HepG2 (cell line): ENCODE data around the gene SPON1. TPM values are rescaled to one million over a fixed set of nuclear protein-coding genes. Genes with fewer than 3 reads are reported as not detected.

ENCODE experiments used
- ATAC-seq: fragments of 200-7000 bp; cut with Tn5 transposase; 3 replicates; pipeline ENCODE4 v1.9.1; 2020; ENCODE audit warnings: mild to moderate bottlenecking, moderate library complexity
- BruUV-seq: library from RNA; stranded (reverse); fragments of 400-500 nt; replicated peaks from 2 replicates; lab custom pipeline; 2021; lab: Mats Ljungman, UMichigan
- CTCF ChIA-PET: fragments of 300-600 bp; formaldehyde crosslinking; extraction: SDS; loops from one replicate; lab custom pipeline; 2021; ENCODE audit warnings: low total read pairs, inconsistent platforms, low intra/inter-chr PET ratio; lab: Yijun Ruan, JAX
- POLR2A ChIA-PET: fragments of 350-600 bp; sonication (Branson Sonifier 250); formaldehyde crosslinking; loops from one replicate; lab custom pipeline; 2020; ENCODE audit warnings: antibody characterized with exemption, inconsistent platforms; lab: Yijun Ruan, JAX
- DNase-seq: peaks from one replicate; pipeline ENCODE4 v3.0.0-alpha.2; 2015; ENCODE audit warnings: low spot score
- FAIRE-seq: peaks from 3 replicates; lab custom pipeline; 2011; peaks lifted over from hg19 to GRCh38; lab: Jason Lieb, UNC
- H2AFZ ChIP-seq: one replicate; pipeline ENCODE4 v1.6.1; 2011; ENCODE audit warnings: low read length, inconsistent platforms
- H3K27ac ChIP-seq: fragments of 300-600 bp; 3 replicates; pipeline ENCODE4 v1.8.0; 2011; ENCODE audit warnings: mixed run types, mild to moderate bottlenecking, mixed read lengths, low read length, inconsistent platforms; ENCODE audit not compliant: insufficient read depth; ENCODE audit errors: extremely low read length
- H3K27me3 ChIP-seq, 2 experiments: fragments of 200-600 bp in 1 of 2; 2 replicates in 1 of 2; 3 replicates in 1 of 2; pipeline versions ENCODE4 v1.6.0 to v1.8.0; 2011; ENCODE audit warnings: low read length in 2 of 2, mild to moderate bottlenecking in 2 of 2, moderate library complexity in 2 of 2, inconsistent platforms in 1 of 2; ENCODE audit not compliant: insufficient read depth in 2 of 2, control insufficient read depth in 1 of 2
- H3K36me3 ChIP-seq, 2 experiments: fragments of 200-600 bp in 1 of 2; replicated peaks in 1 of 2; 2 replicates in 1 of 2; 3 replicates in 1 of 2; pipeline versions ENCODE4 v1.5.1 to v1.8.0; 2011; ENCODE audit warnings: low read length in 2 of 2, inconsistent platforms in 1 of 2; ENCODE audit not compliant: insufficient read depth in 2 of 2, control insufficient read depth in 1 of 2
- H3K4me1 ChIP-seq: 2 replicates; pipeline ENCODE4 v1.5.1; 2012; ENCODE audit warnings: low read length, inconsistent platforms; ENCODE audit not compliant: insufficient read depth
- H3K4me2 ChIP-seq: 2 replicates; pipeline ENCODE4 v1.6.0; 2011; ENCODE audit warnings: low read depth, low read length, inconsistent platforms
- H3K4me3 ChIP-seq, 3 experiments: fragments of 200-600 bp in 1 of 3; sonication (generic), shearing (Covaris generic) in 1 of 3; replicated peaks in 1 of 3; 2 replicates each; pipeline ENCODE4 v1.5.1; 2011 to 2016; ENCODE audit warnings: low read length in 3 of 3, inconsistent platforms in 2 of 3, low read depth in 2 of 3, mild to moderate bottlenecking in 2 of 3, control low read depth in 1 of 3, mixed read lengths in 1 of 3; ENCODE audit not compliant: insufficient read depth in 1 of 3
- H3K79me2 ChIP-seq: one replicate; pipeline ENCODE4 v1.6.1; 2011; ENCODE audit warnings: low read length, inconsistent platforms; ENCODE audit not compliant: insufficient read depth
- H3K9ac ChIP-seq: 2 replicates; pipeline ENCODE4 v1.6.0; 2011; ENCODE audit warnings: mild to moderate bottlenecking, low read depth, low read length, inconsistent platforms; ENCODE audit not compliant: insufficient read depth
- H3K9me3 ChIP-seq: 2 replicates; pipeline ENCODE4 v1.5.1; 2012; ENCODE audit warnings: mild to moderate bottlenecking, low read length
- H4K20me1 ChIP-seq: 2 replicates; pipeline ENCODE4 v1.6.0; 2011; ENCODE audit warnings: inconsistent platforms, mild to moderate bottlenecking, low read length, moderate library complexity; ENCODE audit not compliant: insufficient read depth
- JARID2 ChIP-seq: sonication (generic); formaldehyde crosslinking; IDR thresholded peaks from 2 replicates; pipeline ENCODE4 v1.8.1; 2023; ENCODE audit warnings: missing genetic modification reagents, inconsistent platforms; ENCODE audit not compliant: insufficient replicate concordance
- MAF1 ChIP-seq: sonication (generic); formaldehyde crosslinking; IDR thresholded peaks from 2 replicates; pipeline ENCODE4 v1.5.0; 2020; ENCODE audit warnings: missing genetic modification reagents, borderline replicate concordance
- MED8 ChIP-seq: sonication (generic); formaldehyde crosslinking; IDR thresholded peaks from 2 replicates; pipeline ENCODE4 v1.8.1; 2023; ENCODE audit warnings: mild to moderate bottlenecking, missing genetic modification reagents; ENCODE audit not compliant: insufficient replicate concordance
- SMARCC2 ChIP-seq: fragments of 450-650 bp; IDR thresholded peaks from 2 replicates; pipeline ENCODE4 v1.6.1; 2017; ENCODE audit warnings: antibody characterized with exemption, mild to moderate bottlenecking
- YEATS2 ChIP-seq: sonication (generic); formaldehyde crosslinking; IDR thresholded peaks from 2 replicates; pipeline ENCODE4 v1.4.0; 2020; ENCODE audit warnings: missing genetic modification reagents, borderline replicate concordance
- ZNF780A ChIP-seq: sonication (generic); formaldehyde crosslinking; IDR thresholded peaks from 2 replicates; pipeline ENCODE4 v1.8.0; 2022; ENCODE audit warnings: mild to moderate bottlenecking, missing genetic modification reagents, moderate library complexity
- ZNF878 ChIP-seq: sonication (generic); formaldehyde crosslinking; IDR thresholded peaks from 2 replicates; pipeline ENCODE4 v1.8.1; 2023; ENCODE audit warnings: mild to moderate bottlenecking, missing genetic modification reagents, moderate library complexity
- ZSCAN21 ChIP-seq: sonication (generic); formaldehyde crosslinking; IDR thresholded peaks from 2 replicates; pipeline ENCODE4 v1.8.0; 2022; ENCODE audit warnings: mild to moderate bottlenecking, missing genetic modification reagents, moderate library complexity, borderline replicate concordance
- WGBS: methylation state at CpG from one replicate; pipeline ENCODE4 v1.1.6; 2017; ENCODE audit warnings: low lambda C conversion rate; 5-methylcytosine and 5-hydroxymethylcytosine counted together
- in situ Hi-C: cut with HindIII; loops from 2 replicates; pipeline ENCODE4 v1.10.0; 2017; ENCODE audit warnings: low pct_unique_long_range_greater_than_20kb; ENCODE audit not compliant: extremely low pct_ligation_motif_present
- intact Hi-C: fragments of 100-400 bp; cut with micrococcal nuclease; formaldehyde crosslinking; loops from one replicate; pipeline ENCODE4 v1.10.0; 2022; ENCODE audit not compliant: unreplicated experiment
- polyA plus RNA-seq, 8 experiments: library from polyadenylated mRNA; depleted of rRNA in 3 of 8; stranded (reverse) in 7 of 8; unstranded in 1 of 8; fragments of >200 nt; fragmentation: Illumina TruSeq in 4 of 8; extraction: Trizol in 4 of 8; gene quantifications; 2 replicates each; pipeline versions ENCODE4 v1.2.1 to v1.2.3, GENCODE V29; 2011 to 2016; ENCODE audit warnings: low read depth in 4 of 8, missing spikeins in 1 of 8, mixed read lengths in 1 of 8; ENCODE audit not compliant: insufficient read depth in 1 of 8
- total RNA-seq, 5 experiments: library from RNA; depleted of rRNA; stranded (reverse); fragments of >200 nt; fragmentation: Illumina TruSeq; extraction: Trizol; gene quantifications; 2 replicates each; pipeline ENCODE4 v1.2.3, GENCODE V29; 2016; ENCODE audit warnings: low read depth in 1 of 5
- TF ChIP-seq, protein P1 (sequence below): sonication (generic); formaldehyde crosslinking; IDR thresholded peaks from 2 replicates; pipeline ENCODE4 v1.8.0; 2022; ENCODE audit warnings: missing genetic modification reagents, low read depth, mild to moderate bottlenecking, borderline replicate concordance
- TF ChIP-seq, protein P2 (sequence below): sonication (generic); formaldehyde crosslinking; IDR thresholded peaks from 2 replicates; pipeline ENCODE4 v1.8.1; 2023; ENCODE audit warnings: missing genetic modification reagents, inconsistent platforms, borderline replicate concordance
- TF ChIP-seq, protein P3 (sequence below): sonication (generic); formaldehyde crosslinking; IDR thresholded peaks from 2 replicates; pipeline ENCODE4 v1.9.0; 2021; ENCODE audit warnings: missing genetic modification reagents, borderline replicate concordance
- TF ChIP-seq, protein P4 (sequence below): sonication (generic); formaldehyde crosslinking; IDR thresholded peaks from 2 replicates; pipeline ENCODE4 v1.5.0; 2020; ENCODE audit warnings: missing genetic modification reagents, mild to moderate bottlenecking, borderline replicate concordance
- TF ChIP-seq, protein P5 (sequence below): sonication (generic); formaldehyde crosslinking; IDR thresholded peaks from 2 replicates; pipeline ENCODE4 v1.8.0; 2022; ENCODE audit warnings: mild to moderate bottlenecking, missing genetic modification reagents, borderline replicate concordance

SPON1 gene
- total and polyA plus RNA-seq, 2 of the 13 experiments (the other 11 are each of a cell fraction or from before 2014, with no cell fraction given): not detected

DNA sequence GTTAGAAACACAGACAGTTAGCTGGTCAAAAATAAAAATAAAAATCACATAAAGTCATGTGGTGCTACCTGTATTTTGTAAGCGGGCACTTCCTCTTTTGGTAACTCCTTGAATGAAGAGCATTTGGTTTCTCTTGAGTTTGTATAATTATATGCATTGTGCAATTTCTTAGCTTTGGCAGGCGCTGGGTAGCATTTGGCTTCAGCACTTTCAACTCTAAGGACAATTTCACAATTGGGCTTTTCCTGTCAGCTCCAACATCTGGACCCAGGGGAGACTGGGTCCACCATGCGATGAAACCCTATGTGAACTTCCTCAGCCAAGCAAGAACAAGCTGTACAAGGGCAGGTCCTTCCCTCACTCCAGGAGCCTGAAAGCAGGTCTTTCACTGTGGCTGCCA, 227.4 kb downstream of the SPON1 start:
- no peak overlapping the region for H3K4me2 ChIP-seq
- H4K20me1 ChIP-seq: no peaks in the 10 kb centered on the region
- H3K9me3 ChIP-seq: no peaks in the 10 kb centered on the region
- H3K4me3 ChIP-seq: no peak overlapping the region
- no peak overlapping the region for H3K9ac ChIP-seq
- H3K79me2 ChIP-seq: no peaks in the 10 kb centered on the region
- no peak overlapping the region for H2AFZ ChIP-seq
- in situ Hi-C loops: no loop called here
- POLR2A ChIA-PET: no interaction called here
- intact Hi-C loops: no loop called here
- 0% methylated on average over 3 of the region's 3 CpGs for WGBS
- H3K4me1 ChIP-seq: no peaks in the 10 kb centered on the region
- H3K36me3 ChIP-seq: no peaks in the 10 kb centered on the region
- TF ChIP-seq YEATS2 (no peak), MAF1 (CRISPR knock-in tag) (no peak), MED8 (CRISPR knock-in tag) (no peak), ZSCAN21 (CRISPR knock-in tag) (no peak), SMARCC2 (no peak), ZNF780A (CRISPR knock-in tag) (no peak), JARID2 (no peak), ZNF878 (CRISPR knock-in tag) (no peak)
- TF ChIP-seq, protein P1, sequence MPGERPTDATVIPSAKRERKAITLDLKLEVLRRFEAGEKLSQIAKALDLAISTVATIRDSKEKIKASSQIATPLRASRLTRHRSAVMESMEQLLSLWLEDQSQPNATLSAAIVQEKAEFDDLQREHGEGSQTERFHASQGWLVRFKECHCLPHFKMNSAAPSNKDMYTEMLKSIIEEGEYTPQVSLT (CRISPR knock-in tag): no peak
- TF ChIP-seq, protein P2, sequence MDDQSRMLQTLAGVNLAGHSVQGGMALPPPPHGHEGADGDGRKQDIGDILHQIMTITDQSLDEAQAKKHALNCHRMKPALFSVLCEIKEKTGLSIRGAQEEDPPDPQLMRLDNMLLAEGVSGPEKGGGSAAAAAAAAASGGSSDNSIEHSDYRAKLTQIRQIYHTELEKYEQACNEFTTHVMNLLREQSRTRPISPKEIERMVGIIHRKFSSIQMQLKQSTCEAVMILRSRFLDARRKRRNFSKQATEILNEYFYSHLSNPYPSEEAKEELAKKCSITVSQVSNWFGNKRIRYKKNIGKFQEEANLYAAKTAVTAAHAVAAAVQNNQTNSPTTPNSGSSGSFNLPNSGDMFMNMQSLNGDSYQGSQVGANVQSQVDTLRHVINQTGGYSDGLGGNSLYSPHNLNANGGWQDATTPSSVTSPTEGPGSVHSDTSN (CRISPR knock-in tag): no peak
- TF ChIP-seq, protein P3, sequence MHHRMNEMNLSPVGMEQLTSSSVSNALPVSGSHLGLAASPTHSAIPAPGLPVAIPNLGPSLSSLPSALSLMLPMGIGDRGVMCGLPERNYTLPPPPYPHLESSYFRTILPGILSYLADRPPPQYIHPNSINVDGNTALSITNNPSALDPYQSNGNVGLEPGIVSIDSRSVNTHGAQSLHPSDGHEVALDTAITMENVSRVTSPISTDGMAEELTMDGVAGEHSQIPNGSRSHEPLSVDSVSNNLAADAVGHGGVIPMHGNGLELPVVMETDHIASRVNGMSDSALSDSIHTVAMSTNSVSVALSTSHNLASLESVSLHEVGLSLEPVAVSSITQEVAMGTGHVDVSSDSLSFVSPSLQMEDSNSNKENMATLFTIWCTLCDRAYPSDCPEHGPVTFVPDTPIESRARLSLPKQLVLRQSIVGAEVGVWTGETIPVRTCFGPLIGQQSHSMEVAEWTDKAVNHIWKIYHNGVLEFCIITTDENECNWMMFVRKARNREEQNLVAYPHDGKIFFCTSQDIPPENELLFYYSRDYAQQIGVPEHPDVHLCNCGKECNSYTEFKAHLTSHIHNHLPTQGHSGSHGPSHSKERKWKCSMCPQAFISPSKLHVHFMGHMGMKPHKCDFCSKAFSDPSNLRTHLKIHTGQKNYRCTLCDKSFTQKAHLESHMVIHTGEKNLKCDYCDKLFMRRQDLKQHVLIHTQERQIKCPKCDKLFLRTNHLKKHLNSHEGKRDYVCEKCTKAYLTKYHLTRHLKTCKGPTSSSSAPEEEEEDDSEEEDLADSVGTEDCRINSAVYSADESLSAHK (CRISPR knock-in tag): no peak
- TF ChIP-seq, protein P4, sequence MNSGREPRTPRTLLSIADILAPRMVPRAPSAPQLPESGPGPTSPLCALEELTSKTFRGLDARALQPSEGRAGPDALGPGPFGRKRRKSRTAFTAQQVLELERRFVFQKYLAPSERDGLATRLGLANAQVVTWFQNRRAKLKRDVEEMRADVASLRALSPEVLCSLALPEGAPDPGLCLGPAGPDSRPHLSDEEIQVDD (CRISPR knock-in tag): no peak
- TF ChIP-seq, protein P5, sequence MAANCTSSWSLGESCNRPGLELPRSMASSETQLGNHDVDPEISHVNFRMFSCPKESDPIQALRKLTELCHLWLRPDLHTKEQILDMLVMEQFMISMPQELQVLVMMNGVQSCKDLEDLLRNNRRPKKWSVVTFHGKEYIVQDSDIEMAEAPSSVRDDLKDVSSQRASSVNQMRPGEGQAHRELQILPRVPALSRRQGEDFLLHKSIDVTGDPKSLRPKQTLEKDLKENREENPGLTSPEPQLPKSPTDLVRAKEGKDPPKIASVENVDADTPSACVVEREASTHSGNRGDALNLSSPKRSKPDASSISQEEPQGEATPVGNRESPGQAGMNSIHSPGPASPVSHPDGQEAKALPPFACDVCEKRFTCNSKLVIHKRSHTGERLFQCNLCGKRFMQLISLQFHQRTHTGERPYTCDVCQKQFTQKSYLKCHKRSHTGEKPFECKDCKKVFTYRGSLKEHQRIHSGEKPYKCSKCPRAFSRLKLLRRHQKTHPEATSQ (CRISPR knock-in tag): no peak
- BruUV-seq: no TSS peak
- FAIRE-seq (no peak), DNase-seq (no peak), ATAC-seq (no peak)
- H3K27ac ChIP-seq: no peak overlapping the region
- CTCF ChIA-PET: no interaction called here
- peaks cover 1 to 3% of the 10 kb centered on the region in 2 experiments; a peak in 1 of 5 replicates for H3K27me3 ChIP-seq
